ENCODE measurements around the gene FZD7. TPM values are rescaled to one million over a fixed set of nuclear protein-coding genes. Genes with fewer than 3 reads are reported as not detected.

The FZD7 gene
- total RNA-seq, 1 experiment from 2014 or later: 4.8 TPM

DNA sequence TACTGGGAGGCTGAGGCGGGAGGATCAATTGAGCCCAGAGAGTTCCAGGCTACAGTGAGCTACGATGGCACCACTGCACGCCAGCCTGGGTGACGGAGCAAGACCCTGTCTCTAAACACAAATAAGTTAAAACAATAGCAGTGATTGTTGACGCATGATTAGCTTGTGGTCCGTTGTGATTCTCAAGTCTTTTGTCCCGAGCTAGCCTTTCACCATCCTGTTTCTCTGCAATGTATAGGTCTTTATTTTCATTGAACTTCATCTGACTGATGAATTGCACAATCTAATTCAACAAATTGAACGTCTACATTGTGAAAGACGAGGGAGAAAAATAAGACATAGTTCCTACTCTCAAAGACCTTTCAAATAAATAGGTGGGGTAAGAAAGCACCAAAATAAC lies 8.8 kb upstream of the FZD7 start:
- no TSS peak for BruUV-seq (replicated peaks)

DNA sequence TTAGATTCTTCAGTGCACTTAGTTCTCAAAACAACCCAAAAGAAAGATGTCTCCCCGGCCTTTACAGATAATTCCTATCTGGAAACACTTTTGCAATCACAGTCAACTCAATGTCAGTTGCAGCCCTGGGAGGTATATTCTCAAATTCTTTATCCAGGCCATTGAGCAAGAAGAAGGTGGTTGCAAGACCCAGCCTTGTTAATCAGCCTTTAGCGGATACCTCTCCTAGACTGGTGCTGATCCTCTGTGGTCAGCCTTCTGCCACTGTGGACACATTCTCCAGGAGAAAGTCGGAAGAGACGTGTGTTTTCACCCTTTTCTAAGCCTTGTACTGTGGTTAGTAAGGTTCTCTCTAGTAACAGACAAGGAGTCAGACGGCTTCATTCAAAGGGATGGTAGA lies 7.8 kb upstream of the FZD7 start:
- POLR2A ChIA-PET (ENCODE audit: unreplicated experiment): no interaction called here
- no peak overlapping the region for H2AFZ ChIP-seq (ENCODE audit: low read length)

More for the DNA sequence above, 8.8 kb upstream of the FZD7 start:
- Histone ChIP-seq H3K27me3 (ENCODE audit: low read length) (0 out of 2 replicates have a peak, but pooled peaks cover 4% of the 10 kb centered on the region), H3K27ac (ENCODE audit: low read length) (no peak overlapping the region), H3K9ac (ENCODE audit: low read length) (no peak overlapping the region), H3K4me3 (ENCODE audit: low read length) (no peak overlapping the region), H4K20me1 (ENCODE audit: low read length) (no peaks in the 10 kb centered on the region), H2AFZ (ENCODE audit: low read length) (no peak overlapping the region), H3K9me2 (replicated peaks; ENCODE audit: low read length) (no peaks in the 10 kb centered on the region), H3K79me2 (ENCODE audit: low read length) (no peaks in the 10 kb centered on the region), H3K4me1 (ENCODE audit: insufficient read depth, low read length) (no peaks in the 10 kb centered on the region), H3K4me2 (ENCODE audit: low read length) (no peak overlapping the region), H3K9me3 (ENCODE audit: low read length) (no peaks in the 10 kb centered on the region), H3K36me3 (ENCODE audit: low read depth, low read length) (no peaks in the 10 kb centered on the region), H3F3A (ENCODE audit: low read length, unreplicated experiment) (no peaks in the 10 kb centered on the region)
- POLR2A ChIA-PET (ENCODE audit: unreplicated experiment): no interaction called here
- ATAC-seq (no peak), DNase-seq (no peak)
- intact Hi-C loops (cut with micrococcal nuclease): no loop called here
- CTCF ChIA-PET: no interaction called here
- TF ChIP-seq, protein P1, sequence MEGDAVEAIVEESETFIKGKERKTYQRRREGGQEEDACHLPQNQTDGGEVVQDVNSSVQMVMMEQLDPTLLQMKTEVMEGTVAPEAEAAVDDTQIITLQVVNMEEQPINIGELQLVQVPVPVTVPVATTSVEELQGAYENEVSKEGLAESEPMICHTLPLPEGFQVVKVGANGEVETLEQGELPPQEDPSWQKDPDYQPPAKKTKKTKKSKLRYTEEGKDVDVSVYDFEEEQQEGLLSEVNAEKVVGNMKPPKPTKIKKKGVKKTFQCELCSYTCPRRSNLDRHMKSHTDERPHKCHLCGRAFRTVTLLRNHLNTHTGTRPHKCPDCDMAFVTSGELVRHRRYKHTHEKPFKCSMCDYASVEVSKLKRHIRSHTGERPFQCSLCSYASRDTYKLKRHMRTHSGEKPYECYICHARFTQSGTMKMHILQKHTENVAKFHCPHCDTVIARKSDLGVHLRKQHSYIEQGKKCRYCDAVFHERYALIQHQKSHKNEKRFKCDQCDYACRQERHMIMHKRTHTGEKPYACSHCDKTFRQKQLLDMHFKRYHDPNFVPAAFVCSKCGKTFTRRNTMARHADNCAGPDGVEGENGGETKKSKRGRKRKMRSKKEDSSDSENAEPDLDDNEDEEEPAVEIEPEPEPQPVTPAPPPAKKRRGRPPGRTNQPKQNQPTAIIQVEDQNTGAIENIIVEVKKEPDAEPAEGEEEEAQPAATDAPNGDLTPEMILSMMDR (conservative IDR thresholded peaks at IDR 0.05; ENCODE audit: low read depth, low read length): no peak
- TF ChIP-seq EZH2phosphoT487 (IDR thresholded peaks at IDR 0.05; ENCODE audit: borderline replicate concordance, low read length): no peak
- no peak for TF ChIP-seq EZH2 (IDR thresholded peaks at IDR 0.05; ENCODE audit: low read length, unreplicated experiment)

DNA sequence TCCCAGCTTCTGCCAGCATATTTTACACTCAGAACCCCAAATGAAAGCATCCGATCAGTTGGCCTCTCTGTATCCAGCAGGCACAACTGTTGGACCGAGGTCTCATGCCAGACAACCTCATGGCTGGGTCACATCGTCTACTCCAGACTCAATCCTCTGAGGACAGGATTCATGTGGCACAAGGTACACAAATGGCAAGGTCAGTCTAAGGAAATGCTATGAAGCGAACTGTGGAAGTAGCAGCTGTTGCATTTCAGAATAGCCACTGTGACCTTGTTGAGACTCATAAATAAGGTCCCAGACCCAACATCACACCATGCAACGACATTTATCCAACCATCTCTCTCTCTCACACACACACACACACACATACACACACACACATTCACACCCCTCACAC lies 7.1 kb upstream of the FZD7 start:
- H3K79me2 ChIP-seq (ENCODE audit: low read length): no peaks in the 10 kb centered on the region
- TF ChIP-seq EZH2 (IDR thresholded peaks at IDR 0.05; ENCODE audit: low read length, unreplicated experiment): no peak
- H4K20me1 ChIP-seq (ENCODE audit: low read length): no peaks in the 10 kb centered on the region
- no peaks in the 10 kb centered on the region for H3K9me2 ChIP-seq (replicated peaks; ENCODE audit: low read length)
- H3K9ac ChIP-seq (ENCODE audit: low read length): no peak overlapping the region
- BruUV-seq (replicated peaks): no TSS peak
- ChIA-PET CTCF (no interaction called here), POLR2A (ENCODE audit: unreplicated experiment) (no interaction called here)
- DNase-seq: no peak
- H3K9me3 ChIP-seq (ENCODE audit: low read length): no peaks in the 10 kb centered on the region
- H3K27ac ChIP-seq (ENCODE audit: low read length): no peak overlapping the region
- H3K36me3 ChIP-seq (ENCODE audit: low read depth, low read length): no peaks in the 10 kb centered on the region
- H2AFZ ChIP-seq (ENCODE audit: low read length): no peak overlapping the region
- H3K4me2 ChIP-seq (ENCODE audit: low read length): no peak overlapping the region
- H3K4me3 ChIP-seq (ENCODE audit: low read length): no peak overlapping the region
- H3K27me3 ChIP-seq (ENCODE audit: low read length): 0 out of 2 replicates have a peak, but pooled peaks cover 4% of the 10 kb centered on the region
- ATAC-seq: no peak
- intact Hi-C loops (cut with micrococcal nuclease): no loop called here
- H3F3A ChIP-seq (ENCODE audit: low read length, unreplicated experiment): no peaks in the 10 kb centered on the region
- no peaks in the 10 kb centered on the region for H3K4me1 ChIP-seq (ENCODE audit: insufficient read depth, low read length)

More for the DNA sequence above, 7.8 kb upstream of the FZD7 start:
- TF ChIP-seq, protein P1 (conservative IDR thresholded peaks at IDR 0.05; ENCODE audit: low read depth, low read length): no peak
- TF ChIP-seq EZH2phosphoT487 (IDR thresholded peaks at IDR 0.05; ENCODE audit: borderline replicate concordance, low read length): no peak
- TF ChIP-seq EZH2 (IDR thresholded peaks at IDR 0.05; ENCODE audit: low read length, unreplicated experiment): no peak
- Histone ChIP-seq H3K9me3 (ENCODE audit: low read length) (no peaks in the 10 kb centered on the region), H3K27me3 (ENCODE audit: low read length) (0 out of 2 replicates have a peak, but pooled peaks cover 4% of the 10 kb centered on the region), H3K36me3 (ENCODE audit: low read depth, low read length) (no peaks in the 10 kb centered on the region), H3K4me1 (ENCODE audit: insufficient read depth, low read length) (no peaks in the 10 kb centered on the region), H3F3A (ENCODE audit: low read length, unreplicated experiment) (no peaks in the 10 kb centered on the region), H3K4me3 (ENCODE audit: low read length) (no peak overlapping the region), H3K9me2 (replicated peaks; ENCODE audit: low read length) (no peaks in the 10 kb centered on the region), H3K4me2 (ENCODE audit: low read length) (no peak overlapping the region), H3K79me2 (ENCODE audit: low read length) (no peaks in the 10 kb centered on the region), H4K20me1 (ENCODE audit: low read length) (no peaks in the 10 kb centered on the region), H3K27ac (ENCODE audit: low read length) (no peak overlapping the region), H3K9ac (ENCODE audit: low read length) (no peak overlapping the region)
- DNase-seq (no peak), ATAC-seq (no peak)
- CTCF ChIA-PET: no interaction called here
- intact Hi-C loops (cut with micrococcal nuclease): no loop called here
- no TSS peak for BruUV-seq (replicated peaks)

Data from PC-3 (cell line).